GM19025 (cell line): Measurements from ENCODE around the gene CBFA2T3.

Experiments used
- ATAC-seq: cut with Tn5 transposase; IDR thresholded peaks from one replicate; pipeline ENCODE4 v1.9.1; 2021; ENCODE audit warnings: mild to moderate bottlenecking, low read depth, moderate library complexity; ENCODE audit not compliant: unreplicated experiment

Gene CBFA2T3

GRCh38 chr16:88979353-88980015 lies 2.5 kb upstream of the CBFA2T3 start:
- ATAC-seq: no peak

- no peak for ATAC-seq
These were observed 1.8 kb upstream of the CBFA2T3 start for GRCh38 chr16:88978608-88979346.

GRCh38 chr16:88977812-88978607 lies 1.0 kb upstream of the CBFA2T3 start:
- ATAC-seq: no peak

- ATAC-seq: no peak
These were observed 515 bp downstream of the CBFA2T3 start for GRCh38 chr16:88976366-88977017.

GRCh38 chr16:88975511-88976061 lies 1.4 kb downstream of the CBFA2T3 start:
- no peak for ATAC-seq

GRCh38 chr16:88974916-88975215 lies 2.1 kb downstream of the CBFA2T3 start:
- ATAC-seq: no peak

- no peak for ATAC-seq
These were observed 2.7 kb downstream of the CBFA2T3 start for GRCh38 chr16:88974080-88974915.

GRCh38 chr16:88973415-88974050 lies 3.5 kb downstream of the CBFA2T3 start:
- no peak for ATAC-seq

GRCh38 chr16:88973007-88973410 lies 4.0 kb downstream of the CBFA2T3 start:
- ATAC-seq: no peak

- ATAC-seq: no peak
These were observed 4.7 kb downstream of the CBFA2T3 start for GRCh38 chr16:88972349-88972748.

- no peak for ATAC-seq
These were observed 5.5 kb downstream of the CBFA2T3 start for GRCh38 chr16:88971371-88972097.

GRCh38 chr16:88970539-88971065 lies 6.4 kb downstream of the CBFA2T3 start:
- no peak for ATAC-seq

- no peak for ATAC-seq
These were observed 7.0 kb downstream of the CBFA2T3 start for GRCh38 chr16:88970050-88970449.

- no peak for ATAC-seq
These were observed 7.6 kb downstream of the CBFA2T3 start for GRCh38 chr16:88969361-88969831.

GRCh38 chr16:88968589-88969280 lies 8.3 kb downstream of the CBFA2T3 start:
- ATAC-seq: no peak

- peak; percentile 58 for ATAC-seq
These were observed 9.0 kb downstream of the CBFA2T3 start for GRCh38 chr16:88967830-88968588.
